C4-2B (cell line): ENCODE data around the gene NAAA.

ENCODE experiments used
- H3K27ac ChIP-seq: fragments of 450-650 bp; 2 replicates; pipeline ENCODE4 v1.5.1; 2017
- ZFX ChIP-seq: fragments of 450-650 bp; IDR thresholded peaks from 2 replicates; pipeline ENCODE4 v1.6.1; 2017
- TF ChIP-seq, protein P1 (sequence below): fragments of 450-650 bp; conservative IDR thresholded peaks from 2 replicates; pipeline ENCODE4 v1.5.1; 2017; ENCODE audit warnings: mild to moderate bottlenecking

Gene NAAA

GRCh38 chr4:75940692-75941253 is at the start of gene NAAA:
Gene NAAA, minus strand, starts transcription at chr4:75941013. Its CDS starts 64 bp downstream, at chr4:75940949.
- peak within 1 kb of the TSS; percentile 98 for H3K27ac ChIP-seq
- TF ChIP-seq, protein P1, sequence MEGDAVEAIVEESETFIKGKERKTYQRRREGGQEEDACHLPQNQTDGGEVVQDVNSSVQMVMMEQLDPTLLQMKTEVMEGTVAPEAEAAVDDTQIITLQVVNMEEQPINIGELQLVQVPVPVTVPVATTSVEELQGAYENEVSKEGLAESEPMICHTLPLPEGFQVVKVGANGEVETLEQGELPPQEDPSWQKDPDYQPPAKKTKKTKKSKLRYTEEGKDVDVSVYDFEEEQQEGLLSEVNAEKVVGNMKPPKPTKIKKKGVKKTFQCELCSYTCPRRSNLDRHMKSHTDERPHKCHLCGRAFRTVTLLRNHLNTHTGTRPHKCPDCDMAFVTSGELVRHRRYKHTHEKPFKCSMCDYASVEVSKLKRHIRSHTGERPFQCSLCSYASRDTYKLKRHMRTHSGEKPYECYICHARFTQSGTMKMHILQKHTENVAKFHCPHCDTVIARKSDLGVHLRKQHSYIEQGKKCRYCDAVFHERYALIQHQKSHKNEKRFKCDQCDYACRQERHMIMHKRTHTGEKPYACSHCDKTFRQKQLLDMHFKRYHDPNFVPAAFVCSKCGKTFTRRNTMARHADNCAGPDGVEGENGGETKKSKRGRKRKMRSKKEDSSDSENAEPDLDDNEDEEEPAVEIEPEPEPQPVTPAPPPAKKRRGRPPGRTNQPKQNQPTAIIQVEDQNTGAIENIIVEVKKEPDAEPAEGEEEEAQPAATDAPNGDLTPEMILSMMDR: no peak
- peak; percentile 50 for TF ChIP-seq ZFX

GRCh38 chr4:75989846-75990528 is 49.2 kb upstream of the NAAA start:
- peak overlapping the region; percentile 75 for H3K27ac ChIP-seq
- no peak for TF ChIP-seq ZFX
- TF ChIP-seq, protein P1: no peak

GRCh38 chr4:75985116-75985515 is 44.3 kb upstream of the NAAA start:
- no peak for TF ChIP-seq ZFX
- TF ChIP-seq, protein P1: no peak
- no peak overlapping the region for H3K27ac ChIP-seq

GRCh38 chr4:75980576-75980975 is 39.8 kb upstream of the NAAA start:
- H3K27ac ChIP-seq: no peak overlapping the region
- no peak for TF ChIP-seq ZFX
- TF ChIP-seq, protein P1: no peak

GRCh38 chr4:75976177-75976576 is 35.4 kb upstream of the NAAA start:
- TF ChIP-seq, protein P1: no peak
- TF ChIP-seq ZFX: no peak
- no peak overlapping the region for H3K27ac ChIP-seq

- TF ChIP-seq, protein P1: no peak
- no peak for TF ChIP-seq ZFX
- no peak overlapping the region for H3K27ac ChIP-seq
Observed at GRCh38 chr4:75973766-75974165, 33.0 kb upstream of the NAAA start.

DNA sequence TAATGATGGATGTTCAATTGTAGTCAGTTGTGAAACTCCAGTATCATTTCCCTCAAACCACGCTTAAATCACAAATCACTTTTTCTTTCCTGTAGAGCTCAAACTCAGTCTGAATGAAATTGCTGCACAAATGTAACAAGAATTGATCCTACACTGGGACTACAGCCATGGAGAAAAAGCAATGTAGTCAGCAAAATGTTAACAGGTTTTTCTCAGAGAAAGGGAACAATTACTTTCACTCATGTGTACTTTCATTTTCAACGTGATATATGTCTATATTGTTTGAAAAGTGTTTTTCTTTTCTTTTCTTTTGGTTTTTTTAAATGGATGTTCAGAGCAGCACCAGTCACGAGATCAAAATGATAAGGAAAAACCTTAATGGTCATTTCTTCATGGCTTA is 27.3 kb upstream of the NAAA start:
- TF ChIP-seq, protein P1: no peak
- no peak for TF ChIP-seq ZFX
- no peak overlapping the region for H3K27ac ChIP-seq
